ENCODE measurements around the gene MEPE.

Gene MEPE

DNA sequence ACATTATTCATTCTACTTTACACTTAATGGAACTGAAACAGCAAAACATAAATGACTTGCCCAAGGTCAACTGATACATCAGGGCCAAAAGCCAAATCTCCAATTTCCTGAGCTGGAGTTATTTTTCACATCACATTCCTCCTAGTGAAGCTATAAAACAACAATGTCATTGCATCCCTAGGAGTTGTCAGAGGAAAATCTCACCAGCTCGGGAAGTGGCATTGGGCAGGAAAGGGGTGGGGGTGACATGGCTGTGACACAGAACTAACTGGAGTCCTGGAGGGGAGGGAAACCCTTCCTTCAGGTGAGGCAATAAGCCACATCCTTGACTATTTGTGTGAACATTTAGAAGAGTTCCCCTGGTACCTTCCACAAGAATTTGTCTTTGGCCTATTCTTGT, 47.3 kb downstream of the MEPE start (continued):
- no peak for TF ChIP-seq ZIC2 (tag by site-specific recombination; IDR thresholded peaks at IDR 0.05)
- no peak for TF ChIP-seq ZBTB48 (tag by site-specific recombination; IDR thresholded peaks at IDR 0.05)

DNA sequence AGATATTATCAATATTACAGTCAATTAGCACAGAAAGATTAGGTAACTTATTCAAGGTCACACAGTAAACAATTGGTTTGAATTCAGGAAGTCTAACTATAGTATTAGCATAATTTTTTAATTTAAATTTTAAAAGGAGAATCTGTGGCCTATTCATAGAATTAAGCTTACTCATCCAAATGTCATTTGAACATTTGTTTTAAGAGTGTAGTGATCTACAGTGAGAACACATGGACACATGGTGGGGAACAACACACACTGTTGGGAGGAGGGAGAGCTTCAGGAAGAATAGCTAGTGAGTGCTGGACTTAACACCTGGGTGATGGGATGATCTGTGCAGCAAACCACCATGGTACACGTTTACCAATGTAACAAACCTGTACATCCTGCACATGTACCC, 48.3 kb downstream of the MEPE start:
- POLR2A ChIA-PET = no interaction called here
- no peaks in the 10 kb centered on the region for H3K36me3 ChIP-seq (ENCODE audit: control insufficient read depth in 2 of 2, insufficient read depth in 1 of 2, low read length in 2 of 2)
- H3K9me3 ChIP-seq (ENCODE audit: control insufficient read depth, insufficient read depth, low read depth, low read length) = no peaks in the 10 kb centered on the region
- no peak overlapping the region for H3K27ac ChIP-seq (ENCODE audit: extremely low read depth, low read depth, low read length)
- no peak overlapping the region for H3K4me3 ChIP-seq (ENCODE audit: low read depth, low read length)
- no peaks in the 10 kb centered on the region for H3K4me1 ChIP-seq (ENCODE audit: control insufficient read depth, insufficient read depth, low read length)
- CTCF ChIA-PET = no interaction called here
- TF ChIP-seq SETDB1 (IDR thresholded peaks at IDR 0.05; ENCODE audit: insufficient read length, low read length) (no peak), ZNF423 (tag by site-specific recombination; IDR thresholded peaks at IDR 0.05) (no peak), ZNF121 (tag by site-specific recombination; IDR thresholded peaks at IDR 0.05) (no peak), ZEB2 (tag by site-specific recombination; IDR thresholded peaks at IDR 0.05) (no peak), ZNF785 (tag by site-specific recombination; IDR thresholded peaks at IDR 0.05) (no peak), ZNF391 (tag by site-specific recombination; IDR thresholded peaks at IDR 0.05; ENCODE audit: borderline replicate concordance, low read depth) (no peak), ZNF548 (tag by site-specific recombination; IDR thresholded peaks at IDR 0.05) (no peak)
- TF ChIP-seq, protein P1, sequence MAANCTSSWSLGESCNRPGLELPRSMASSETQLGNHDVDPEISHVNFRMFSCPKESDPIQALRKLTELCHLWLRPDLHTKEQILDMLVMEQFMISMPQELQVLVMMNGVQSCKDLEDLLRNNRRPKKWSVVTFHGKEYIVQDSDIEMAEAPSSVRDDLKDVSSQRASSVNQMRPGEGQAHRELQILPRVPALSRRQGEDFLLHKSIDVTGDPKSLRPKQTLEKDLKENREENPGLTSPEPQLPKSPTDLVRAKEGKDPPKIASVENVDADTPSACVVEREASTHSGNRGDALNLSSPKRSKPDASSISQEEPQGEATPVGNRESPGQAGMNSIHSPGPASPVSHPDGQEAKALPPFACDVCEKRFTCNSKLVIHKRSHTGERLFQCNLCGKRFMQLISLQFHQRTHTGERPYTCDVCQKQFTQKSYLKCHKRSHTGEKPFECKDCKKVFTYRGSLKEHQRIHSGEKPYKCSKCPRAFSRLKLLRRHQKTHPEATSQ (tag by site-specific recombination; IDR thresholded peaks at IDR 0.05) = no peak
- TF ChIP-seq, protein P2, sequence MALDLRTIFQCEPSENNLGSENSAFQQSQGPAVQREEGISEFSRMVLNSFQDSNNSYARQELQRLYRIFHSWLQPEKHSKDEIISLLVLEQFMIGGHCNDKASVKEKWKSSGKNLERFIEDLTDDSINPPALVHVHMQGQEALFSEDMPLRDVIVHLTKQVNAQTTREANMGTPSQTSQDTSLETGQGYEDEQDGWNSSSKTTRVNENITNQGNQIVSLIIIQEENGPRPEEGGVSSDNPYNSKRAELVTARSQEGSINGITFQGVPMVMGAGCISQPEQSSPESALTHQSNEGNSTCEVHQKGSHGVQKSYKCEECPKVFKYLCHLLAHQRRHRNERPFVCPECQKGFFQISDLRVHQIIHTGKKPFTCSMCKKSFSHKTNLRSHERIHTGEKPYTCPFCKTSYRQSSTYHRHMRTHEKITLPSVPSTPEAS (tag by site-specific recombination; IDR thresholded peaks at IDR 0.05) = no peak
- TF ChIP-seq, protein P3, sequence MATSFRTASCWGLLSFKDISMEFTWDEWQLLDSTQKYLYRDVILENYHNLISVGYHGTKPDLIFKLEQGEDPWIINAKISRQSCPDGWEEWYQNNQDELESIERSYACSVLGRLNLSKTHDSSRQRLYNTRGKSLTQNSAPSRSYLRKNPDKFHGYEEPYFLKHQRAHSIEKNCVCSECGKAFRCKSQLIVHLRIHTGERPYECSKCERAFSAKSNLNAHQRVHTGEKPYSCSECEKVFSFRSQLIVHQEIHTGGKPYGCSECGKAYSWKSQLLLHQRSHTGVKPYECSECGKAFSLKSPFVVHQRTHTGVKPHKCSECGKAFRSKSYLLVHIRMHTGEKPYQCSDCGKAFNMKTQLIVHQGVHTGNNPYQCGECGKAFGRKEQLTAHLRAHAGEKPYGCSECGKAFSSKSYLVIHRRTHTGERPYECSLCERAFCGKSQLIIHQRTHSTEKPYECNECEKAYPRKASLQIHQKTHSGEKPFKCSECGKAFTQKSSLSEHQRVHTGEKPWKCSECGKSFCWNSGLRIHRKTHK (tag by site-specific recombination; IDR thresholded peaks at IDR 0.05) = no peak
- TF ChIP-seq, protein P4, sequence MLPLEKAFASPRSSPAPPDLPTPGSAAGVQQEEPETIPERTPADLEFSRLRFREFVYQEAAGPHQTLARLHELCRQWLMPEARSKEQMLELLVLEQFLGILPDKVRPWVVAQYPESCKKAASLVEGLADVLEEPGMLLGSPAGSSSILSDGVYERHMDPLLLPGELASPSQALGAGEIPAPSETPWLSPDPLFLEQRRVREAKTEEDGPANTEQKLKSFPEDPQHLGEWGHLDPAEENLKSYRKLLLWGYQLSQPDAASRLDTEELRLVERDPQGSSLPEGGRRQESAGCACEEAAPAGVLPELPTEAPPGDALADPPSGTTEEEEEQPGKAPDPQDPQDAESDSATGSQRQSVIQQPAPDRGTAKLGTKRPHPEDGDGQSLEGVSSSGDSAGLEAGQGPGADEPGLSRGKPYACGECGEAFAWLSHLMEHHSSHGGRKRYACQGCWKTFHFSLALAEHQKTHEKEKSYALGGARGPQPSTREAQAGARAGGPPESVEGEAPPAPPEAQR (tag by site-specific recombination; IDR thresholded peaks at IDR 0.05) = no peak
- TF ChIP-seq, protein P5, sequence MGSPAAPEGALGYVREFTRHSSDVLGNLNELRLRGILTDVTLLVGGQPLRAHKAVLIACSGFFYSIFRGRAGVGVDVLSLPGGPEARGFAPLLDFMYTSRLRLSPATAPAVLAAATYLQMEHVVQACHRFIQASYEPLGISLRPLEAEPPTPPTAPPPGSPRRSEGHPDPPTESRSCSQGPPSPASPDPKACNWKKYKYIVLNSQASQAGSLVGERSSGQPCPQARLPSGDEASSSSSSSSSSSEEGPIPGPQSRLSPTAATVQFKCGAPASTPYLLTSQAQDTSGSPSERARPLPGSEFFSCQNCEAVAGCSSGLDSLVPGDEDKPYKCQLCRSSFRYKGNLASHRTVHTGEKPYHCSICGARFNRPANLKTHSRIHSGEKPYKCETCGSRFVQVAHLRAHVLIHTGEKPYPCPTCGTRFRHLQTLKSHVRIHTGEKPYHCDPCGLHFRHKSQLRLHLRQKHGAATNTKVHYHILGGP (tag by site-specific recombination; IDR thresholded peaks at IDR 0.05) = no peak

DNA sequence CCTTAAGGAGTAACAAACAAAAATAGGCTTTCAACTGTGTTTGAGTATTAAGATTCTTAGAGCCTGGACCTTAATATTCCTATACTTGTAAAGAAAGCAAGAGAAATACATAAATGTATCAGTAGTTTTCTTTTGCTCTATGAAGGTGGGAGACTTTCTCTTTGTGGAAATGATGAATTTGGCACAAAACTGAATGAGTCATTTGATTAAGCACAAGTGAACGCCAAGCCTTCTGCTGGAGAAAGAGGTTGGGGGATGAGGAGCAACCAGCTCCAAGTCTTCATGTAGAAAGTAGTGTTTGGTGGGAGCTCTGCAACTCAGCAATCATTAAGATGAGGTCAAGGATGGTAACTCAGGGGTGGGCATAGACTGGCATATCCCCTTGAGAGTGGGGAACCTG, 49.6 kb downstream of the MEPE start:
- CTCF ChIA-PET = interaction anchor here (0.6 kb wide), 1 partner anchor 648 kb away, joined by 4 read pairs; no protein-coding TSS in a partner anchor
- POLR2A ChIA-PET = no interaction called here
- TF ChIP-seq ZFP3 (tag by site-specific recombination; IDR thresholded peaks at IDR 0.05; ENCODE audit: low read depth) (no peak), ZNF600 (tag by site-specific recombination; IDR thresholded peaks at IDR 0.05) (no peak), FEZF1 (tag by site-specific recombination; IDR thresholded peaks at IDR 0.05) (no peak), GLIS2 (tag by site-specific recombination; IDR thresholded peaks at IDR 0.05) (no peak), SP7 (tag by site-specific recombination; IDR thresholded peaks at IDR 0.05) (no peak), ZNF274 (IDR thresholded peaks at IDR 0.05; ENCODE audit: low read length) (no peak), ZNF274 (tag by site-specific recombination; IDR thresholded peaks at IDR 0.05; ENCODE audit: borderline replicate concordance) (no peak), SETDB1 (IDR thresholded peaks at IDR 0.05; ENCODE audit: insufficient read length, low read length) (no peak)
- TF ChIP-seq, protein P6, sequence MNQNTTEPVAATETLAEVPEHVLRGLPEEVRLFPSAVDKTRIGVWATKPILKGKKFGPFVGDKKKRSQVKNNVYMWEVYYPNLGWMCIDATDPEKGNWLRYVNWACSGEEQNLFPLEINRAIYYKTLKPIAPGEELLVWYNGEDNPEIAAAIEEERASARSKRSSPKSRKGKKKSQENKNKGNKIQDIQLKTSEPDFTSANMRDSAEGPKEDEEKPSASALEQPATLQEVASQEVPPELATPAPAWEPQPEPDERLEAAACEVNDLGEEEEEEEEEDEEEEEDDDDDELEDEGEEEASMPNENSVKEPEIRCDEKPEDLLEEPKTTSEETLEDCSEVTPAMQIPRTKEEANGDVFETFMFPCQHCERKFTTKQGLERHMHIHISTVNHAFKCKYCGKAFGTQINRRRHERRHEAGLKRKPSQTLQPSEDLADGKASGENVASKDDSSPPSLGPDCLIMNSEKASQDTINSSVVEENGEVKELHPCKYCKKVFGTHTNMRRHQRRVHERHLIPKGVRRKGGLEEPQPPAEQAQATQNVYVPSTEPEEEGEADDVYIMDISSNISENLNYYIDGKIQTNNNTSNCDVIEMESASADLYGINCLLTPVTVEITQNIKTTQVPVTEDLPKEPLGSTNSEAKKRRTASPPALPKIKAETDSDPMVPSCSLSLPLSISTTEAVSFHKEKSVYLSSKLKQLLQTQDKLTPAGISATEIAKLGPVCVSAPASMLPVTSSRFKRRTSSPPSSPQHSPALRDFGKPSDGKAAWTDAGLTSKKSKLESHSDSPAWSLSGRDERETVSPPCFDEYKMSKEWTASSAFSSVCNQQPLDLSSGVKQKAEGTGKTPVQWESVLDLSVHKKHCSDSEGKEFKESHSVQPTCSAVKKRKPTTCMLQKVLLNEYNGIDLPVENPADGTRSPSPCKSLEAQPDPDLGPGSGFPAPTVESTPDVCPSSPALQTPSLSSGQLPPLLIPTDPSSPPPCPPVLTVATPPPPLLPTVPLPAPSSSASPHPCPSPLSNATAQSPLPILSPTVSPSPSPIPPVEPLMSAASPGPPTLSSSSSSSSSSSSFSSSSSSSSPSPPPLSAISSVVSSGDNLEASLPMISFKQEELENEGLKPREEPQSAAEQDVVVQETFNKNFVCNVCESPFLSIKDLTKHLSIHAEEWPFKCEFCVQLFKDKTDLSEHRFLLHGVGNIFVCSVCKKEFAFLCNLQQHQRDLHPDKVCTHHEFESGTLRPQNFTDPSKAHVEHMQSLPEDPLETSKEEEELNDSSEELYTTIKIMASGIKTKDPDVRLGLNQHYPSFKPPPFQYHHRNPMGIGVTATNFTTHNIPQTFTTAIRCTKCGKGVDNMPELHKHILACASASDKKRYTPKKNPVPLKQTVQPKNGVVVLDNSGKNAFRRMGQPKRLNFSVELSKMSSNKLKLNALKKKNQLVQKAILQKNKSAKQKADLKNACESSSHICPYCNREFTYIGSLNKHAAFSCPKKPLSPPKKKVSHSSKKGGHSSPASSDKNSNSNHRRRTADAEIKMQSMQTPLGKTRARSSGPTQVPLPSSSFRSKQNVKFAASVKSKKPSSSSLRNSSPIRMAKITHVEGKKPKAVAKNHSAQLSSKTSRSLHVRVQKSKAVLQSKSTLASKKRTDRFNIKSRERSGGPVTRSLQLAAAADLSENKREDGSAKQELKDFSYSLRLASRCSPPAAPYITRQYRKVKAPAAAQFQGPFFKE (tag by site-specific recombination; IDR thresholded peaks at IDR 0.05; ENCODE audit: borderline replicate concordance) = no peak

More for the DNA sequence above, 49.6 kb downstream of the MEPE start:
- no peak overlapping the region for H3K4me3 ChIP-seq (ENCODE audit: low read depth, low read length)
- no peaks in the 10 kb centered on the region for H3K36me3 ChIP-seq (ENCODE audit: control insufficient read depth in 2 of 2, insufficient read depth in 1 of 2, low read length in 2 of 2)
- H3K9me3 ChIP-seq (ENCODE audit: control insufficient read depth, insufficient read depth, low read depth, low read length) = no peaks in the 10 kb centered on the region
- no peaks in the 10 kb centered on the region for H3K4me1 ChIP-seq (ENCODE audit: control insufficient read depth, insufficient read depth, low read length)
- no peak overlapping the region for H3K27ac ChIP-seq (ENCODE audit: extremely low read depth, low read depth, low read length)

All from HEK293 (cell line).